ENCODE measurements around the gene SRPX2.

The SRPX2 gene

DNA sequence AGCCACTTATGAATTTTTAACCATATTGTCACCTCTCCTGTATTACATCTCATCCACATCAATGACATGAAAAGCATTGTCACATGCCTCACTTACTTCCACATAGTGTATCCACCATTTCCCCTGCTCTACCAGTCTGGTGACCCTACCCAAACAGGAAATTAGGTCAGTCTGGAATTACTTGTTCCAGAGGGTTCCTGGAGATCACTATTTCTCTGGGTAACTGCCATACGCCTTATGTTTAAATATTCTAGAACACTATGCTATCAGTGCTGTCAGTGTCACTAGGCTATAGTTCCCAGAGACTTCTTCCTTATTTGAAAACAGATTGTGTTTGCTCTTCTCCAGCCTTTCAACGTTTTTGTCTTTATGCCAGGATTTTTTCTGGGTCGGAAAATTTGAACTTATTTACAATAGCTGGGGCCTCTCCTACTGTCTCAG lies 15.0 kb downstream of the SRPX2 start:
- Histone ChIP-seq H3K4me3 (no peak overlapping the region), H3K27ac (no peak overlapping the region), H3K9me3 (ENCODE audit: low read depth, low read length) (no peaks in the 10 kb centered on the region), H3K36me3 (ENCODE audit: insufficient read depth, low read length) (no peaks in the 10 kb centered on the region), H3K9ac (ENCODE audit: insufficient read length) (no peak overlapping the region)
- no peak for TF ChIP-seq POLR2AphosphoS5 (IDR thresholded peaks at IDR 0.05; ENCODE audit: borderline replicate concordance, low read depth, low read length)
- no peak for TF ChIP-seq FOXP2 (optimal IDR thresholded peaks at IDR 0.05; ENCODE audit: control extremely low read depth, extremely low read length, insufficient read depth)
- TF ChIP-seq EZH2 (IDR thresholded peaks at IDR 0.05), result no peak
- DNase-seq (ENCODE audit: low read depth, low spot score), result no peak

DNA sequence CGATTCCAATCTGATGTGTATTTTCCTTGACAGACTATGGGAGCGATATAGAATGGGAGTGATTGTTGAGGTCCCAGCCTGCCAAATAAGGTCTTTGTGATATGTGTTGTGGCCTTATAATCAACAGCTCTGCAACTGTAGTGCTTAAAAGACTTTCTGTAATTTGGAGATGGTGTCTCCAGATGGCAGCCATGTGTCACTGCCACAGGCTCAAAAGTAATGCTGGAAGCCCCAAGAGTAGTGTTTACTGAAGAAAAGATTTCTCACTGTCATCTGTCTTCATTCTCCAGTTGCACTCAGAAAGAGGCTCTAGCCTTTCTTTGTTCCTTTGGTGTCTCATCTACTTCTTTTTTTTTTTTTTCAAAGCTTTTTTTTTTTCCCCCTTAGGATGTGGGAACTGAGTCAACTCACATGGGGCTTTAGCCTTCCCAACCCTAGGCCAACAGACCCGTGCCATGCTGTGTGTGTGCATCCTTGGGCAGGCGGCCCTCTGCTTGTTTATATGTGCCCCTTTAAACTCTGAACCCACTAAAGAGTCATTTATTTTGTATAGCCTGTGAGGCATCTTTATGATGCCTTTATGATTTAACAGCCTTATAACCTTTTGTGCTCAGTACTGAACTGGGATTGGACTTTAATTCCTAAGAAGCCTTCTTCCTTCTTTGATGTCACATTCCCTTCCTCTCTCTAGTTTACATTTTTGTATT lies 15.6 kb downstream of the SRPX2 start:
- no peak for DNase-seq (ENCODE audit: low read depth, low spot score)
- no peak for TF ChIP-seq POLR2AphosphoS5 (IDR thresholded peaks at IDR 0.05; ENCODE audit: borderline replicate concordance, low read depth, low read length)
- TF ChIP-seq FOXP2 (optimal IDR thresholded peaks at IDR 0.05; ENCODE audit: control extremely low read depth, extremely low read length, insufficient read depth), result no peak
- no peak for TF ChIP-seq EZH2 (IDR thresholded peaks at IDR 0.05)
- Histone ChIP-seq H3K36me3 (ENCODE audit: insufficient read depth, low read length) (no peaks in the 10 kb centered on the region), H3K4me3 (no peak overlapping the region), H3K27ac (no peak overlapping the region), H3K9ac (ENCODE audit: insufficient read length) (no peak overlapping the region), H3K9me3 (ENCODE audit: low read depth, low read length) (no peaks in the 10 kb centered on the region)

DNA sequence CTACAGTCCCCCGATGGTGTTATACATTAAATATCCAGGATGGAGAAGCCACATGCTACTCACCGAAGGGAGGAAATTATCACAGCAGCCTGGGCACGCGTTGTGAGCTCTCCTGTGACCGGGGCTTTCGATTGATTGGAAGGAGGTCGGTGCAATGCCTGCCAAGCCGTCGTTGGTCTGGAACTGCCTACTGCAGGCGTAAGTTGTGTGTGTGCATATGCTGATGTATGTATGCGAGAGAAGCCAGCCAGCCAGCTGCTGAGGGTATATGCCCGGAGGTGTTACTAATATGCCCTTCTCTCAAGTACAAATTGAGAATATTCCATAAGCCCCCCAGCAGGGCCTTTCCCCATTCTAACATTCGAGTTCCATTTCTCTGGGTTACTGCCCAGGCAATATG lies 18.2 kb downstream of the SRPX2 start:
- no peak overlapping the region for H3K9ac ChIP-seq (ENCODE audit: insufficient read length)
- H3K9me3 ChIP-seq (ENCODE audit: low read depth, low read length), result no peaks in the 10 kb centered on the region
- no peak for DNase-seq (ENCODE audit: low read depth, low spot score)
- no peaks in the 10 kb centered on the region for H3K36me3 ChIP-seq (ENCODE audit: insufficient read depth, low read length)
- no peak overlapping the region for H3K27ac ChIP-seq
- H3K4me3 ChIP-seq, result no peak overlapping the region
- TF ChIP-seq EZH2 (IDR thresholded peaks at IDR 0.05), result no peak
- no peak for TF ChIP-seq FOXP2 (optimal IDR thresholded peaks at IDR 0.05; ENCODE audit: control extremely low read depth, extremely low read length, insufficient read depth)
- TF ChIP-seq POLR2AphosphoS5 (IDR thresholded peaks at IDR 0.05; ENCODE audit: borderline replicate concordance, low read depth, low read length), result no peak

DNA sequence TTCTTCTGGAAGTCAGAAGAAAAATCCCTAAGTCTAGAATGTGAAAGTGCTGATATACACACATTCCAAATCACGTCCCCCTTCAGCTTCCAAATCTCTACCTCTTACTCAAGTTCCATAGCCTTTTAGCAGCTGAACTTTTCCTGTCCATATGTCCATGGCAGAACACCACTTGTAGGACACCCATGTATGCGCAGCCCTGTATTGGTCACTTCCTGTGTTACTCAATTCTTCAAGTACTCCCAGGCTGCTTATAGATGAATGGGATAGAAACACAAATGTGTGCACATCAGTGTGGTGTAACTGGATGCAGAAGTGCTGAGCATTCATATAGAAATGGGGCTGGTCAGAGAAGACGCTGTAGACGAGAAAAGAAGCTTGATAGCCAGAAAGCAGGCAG lies 18.8 kb downstream of the SRPX2 start:
- no peak overlapping the region for H3K9ac ChIP-seq (ENCODE audit: insufficient read length)
- no peak for TF ChIP-seq FOXP2 (optimal IDR thresholded peaks at IDR 0.05; ENCODE audit: control extremely low read depth, extremely low read length, insufficient read depth)
- no peak for TF ChIP-seq EZH2 (IDR thresholded peaks at IDR 0.05)
- no peak for TF ChIP-seq POLR2AphosphoS5 (IDR thresholded peaks at IDR 0.05; ENCODE audit: borderline replicate concordance, low read depth, low read length)
- DNase-seq (ENCODE audit: low read depth, low spot score), result no peak
- no peaks in the 10 kb centered on the region for H3K9me3 ChIP-seq (ENCODE audit: low read depth, low read length)
- no peak overlapping the region for H3K27ac ChIP-seq
- no peaks in the 10 kb centered on the region for H3K36me3 ChIP-seq (ENCODE audit: insufficient read depth, low read length)
- no peak overlapping the region for H3K4me3 ChIP-seq

DNA sequence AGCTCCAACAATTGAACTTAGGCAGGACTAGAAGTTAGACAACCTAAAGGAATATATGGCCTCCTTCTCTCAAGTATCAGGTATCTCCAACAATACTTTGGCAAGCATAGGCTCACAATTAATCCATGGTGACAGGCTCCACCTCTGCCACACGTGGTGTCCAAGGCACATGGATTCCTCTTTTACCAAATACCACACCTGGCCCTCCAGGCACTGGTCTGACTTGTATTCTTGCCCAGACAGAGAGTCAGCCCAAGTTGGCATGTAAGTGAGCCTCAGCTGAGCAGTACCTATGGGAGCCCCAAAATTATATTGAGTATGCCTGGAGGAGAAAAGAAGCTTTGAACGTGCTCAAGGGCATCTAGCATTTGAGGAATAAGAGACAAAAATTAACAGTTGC lies 19.6 kb downstream of the SRPX2 start:
- H3K9ac ChIP-seq (ENCODE audit: insufficient read length), result no peak overlapping the region
- H3K4me3 ChIP-seq, result no peak overlapping the region
- no peak for DNase-seq (ENCODE audit: low read depth, low spot score)
- H3K27ac ChIP-seq, result no peak overlapping the region
- H3K9me3 ChIP-seq (ENCODE audit: low read depth, low read length), result no peaks in the 10 kb centered on the region
- H3K36me3 ChIP-seq (ENCODE audit: insufficient read depth, low read length), result no peaks in the 10 kb centered on the region
- TF ChIP-seq FOXP2 (optimal IDR thresholded peaks at IDR 0.05; ENCODE audit: control extremely low read depth, extremely low read length, insufficient read depth) (no peak), POLR2AphosphoS5 (IDR thresholded peaks at IDR 0.05; ENCODE audit: borderline replicate concordance, low read depth, low read length) (no peak), EZH2 (IDR thresholded peaks at IDR 0.05) (no peak)

DNA sequence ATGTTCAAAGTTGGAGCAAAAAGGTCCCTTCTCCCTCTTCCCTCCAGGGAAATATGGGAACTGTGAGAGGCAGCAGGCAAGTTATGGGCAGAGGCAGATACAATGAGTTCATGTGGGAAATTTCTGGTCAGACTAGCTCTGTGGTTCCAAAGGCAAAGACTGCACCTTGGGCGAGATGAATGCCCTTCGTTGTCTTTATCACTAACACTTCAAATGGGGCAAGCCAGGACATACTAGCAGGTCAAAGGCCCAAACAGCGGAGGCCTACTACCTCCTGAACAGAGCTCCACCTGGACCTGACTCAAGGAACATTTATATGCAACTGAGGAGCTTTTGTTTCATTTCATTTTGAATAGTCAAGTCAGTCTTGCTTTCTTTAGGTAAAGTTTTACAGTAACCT lies 29.0 kb downstream of the SRPX2 start:
- H3K9ac ChIP-seq (ENCODE audit: insufficient read length), result no peak overlapping the region
- no peak overlapping the region for H3K4me3 ChIP-seq
- H3K27ac ChIP-seq, result no peak overlapping the region
- no peaks in the 10 kb centered on the region for H3K9me3 ChIP-seq (ENCODE audit: low read depth, low read length)
- TF ChIP-seq FOXP2 (optimal IDR thresholded peaks at IDR 0.05; ENCODE audit: control extremely low read depth, extremely low read length, insufficient read depth), result no peak
- TF ChIP-seq EZH2 (IDR thresholded peaks at IDR 0.05), result no peak
- TF ChIP-seq POLR2AphosphoS5 (IDR thresholded peaks at IDR 0.05; ENCODE audit: borderline replicate concordance, low read depth, low read length), result no peak
- no peaks in the 10 kb centered on the region for H3K36me3 ChIP-seq (ENCODE audit: insufficient read depth, low read length)
- DNase-seq (ENCODE audit: low read depth, low spot score), result no peak

DNA sequence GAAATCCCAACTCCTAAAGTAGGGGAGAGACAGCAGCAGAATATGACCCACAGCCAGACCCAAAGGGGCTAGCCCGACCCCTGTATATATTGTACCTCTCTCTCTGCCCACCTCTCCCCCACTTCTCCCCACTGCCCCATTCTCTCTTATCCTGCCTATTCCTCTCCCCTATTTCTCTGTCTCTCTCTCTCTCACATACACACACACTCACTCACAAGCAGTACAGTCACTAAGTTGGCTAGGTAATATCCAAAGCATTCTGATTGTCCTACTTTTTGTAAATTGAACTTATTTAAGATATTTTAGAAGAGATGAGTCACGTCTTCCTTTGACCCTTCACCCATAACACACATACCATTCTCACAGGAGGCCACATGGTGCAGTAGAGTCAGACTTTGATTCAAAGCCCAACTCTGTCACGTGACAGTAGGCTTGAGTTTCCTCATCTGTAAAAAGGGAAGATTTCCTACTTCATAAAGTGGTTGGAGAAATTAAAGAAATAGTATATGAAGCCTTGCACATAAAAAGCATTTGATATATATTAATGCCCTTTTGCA lies 29.5 kb downstream of the SRPX2 start:
- no peak for DNase-seq (ENCODE audit: low read depth, low spot score)
- no peak overlapping the region for H3K4me3 ChIP-seq
- H3K9me3 ChIP-seq (ENCODE audit: low read depth, low read length), result no peaks in the 10 kb centered on the region
- no peaks in the 10 kb centered on the region for H3K36me3 ChIP-seq (ENCODE audit: insufficient read depth, low read length)
- H3K27ac ChIP-seq, result no peak overlapping the region
- TF ChIP-seq POLR2AphosphoS5 (IDR thresholded peaks at IDR 0.05; ENCODE audit: borderline replicate concordance, low read depth, low read length), result no peak
- no peak for TF ChIP-seq EZH2 (IDR thresholded peaks at IDR 0.05)
- no peak for TF ChIP-seq FOXP2 (optimal IDR thresholded peaks at IDR 0.05; ENCODE audit: control extremely low read depth, extremely low read length, insufficient read depth)
- no peak overlapping the region for H3K9ac ChIP-seq (ENCODE audit: insufficient read length)

DNA sequence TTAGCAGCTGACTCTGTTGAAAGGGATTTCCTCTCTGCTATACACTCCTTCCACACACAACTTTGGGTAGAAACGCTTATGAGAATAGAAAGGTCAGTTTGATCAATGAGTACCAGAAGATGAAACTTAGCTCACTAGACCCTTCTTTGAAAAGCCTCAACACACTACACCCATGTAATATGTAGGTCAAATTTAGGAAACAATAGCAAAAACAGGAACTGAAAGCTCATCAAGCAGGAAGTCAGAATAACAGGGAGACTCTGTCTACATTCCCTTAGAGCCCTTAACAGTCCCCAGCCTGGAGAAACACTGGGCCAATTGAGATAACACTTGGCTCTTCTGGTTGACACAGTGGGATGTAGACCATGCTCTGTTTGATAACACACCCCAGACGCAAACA lies 30.7 kb downstream of the SRPX2 start:
- TF ChIP-seq POLR2AphosphoS5 (IDR thresholded peaks at IDR 0.05; ENCODE audit: borderline replicate concordance, low read depth, low read length) (no peak), FOXP2 (optimal IDR thresholded peaks at IDR 0.05; ENCODE audit: control extremely low read depth, extremely low read length, insufficient read depth) (no peak), EZH2 (IDR thresholded peaks at IDR 0.05) (no peak)
- Histone ChIP-seq H3K36me3 (ENCODE audit: insufficient read depth, low read length) (no peaks in the 10 kb centered on the region), H3K9me3 (ENCODE audit: low read depth, low read length) (no peaks in the 10 kb centered on the region), H3K9ac (ENCODE audit: insufficient read length) (no peak overlapping the region), H3K27ac (no peak overlapping the region), H3K4me3 (no peak overlapping the region)
- DNase-seq (ENCODE audit: low read depth, low spot score), result no peak

All from SK-N-MC (cell line).